HUES6 (cell line): ENCODE results near the gene C1GALT1.
"Not testable (repeated sequence)": the region's sequence is repeated elsewhere in the genome, so short reads cannot be mapped to it uniquely, and the experiment has no call there.

ENCODE experiments used
- H3K27ac ChIP-seq: 2 replicates; pipeline ENCODE4 v1.7.0; 2013; ENCODE audit warnings: low read depth, mild to moderate bottlenecking, low read length, inconsistent platforms
- H3K27me3 ChIP-seq: 2 replicates; pipeline ENCODE4 v1.6.1; 2013; ENCODE audit warnings: low read length; ENCODE audit not compliant: control insufficient read depth, insufficient read depth
- H3K36me3 ChIP-seq: 2 replicates; pipeline ENCODE4 v1.6.1; 2013; ENCODE audit warnings: low read length; ENCODE audit not compliant: control insufficient read depth, insufficient read depth
- H3K4me1 ChIP-seq: 2 replicates; pipeline ENCODE4 v1.6.1; 2013; ENCODE audit warnings: low read length; ENCODE audit not compliant: control insufficient read depth, insufficient read depth
- H3K4me3 ChIP-seq: 2 replicates; pipeline ENCODE4 v1.5.1; 2013; ENCODE audit warnings: low read depth, low read length
- H3K9ac ChIP-seq: one replicate; pipeline ENCODE4 v1.6.1; 2013; ENCODE audit warnings: mild to moderate bottlenecking, low read length
- H3K9me3 ChIP-seq: 2 replicates; pipeline ENCODE4 v1.6.1; 2013; ENCODE audit warnings: low read depth, low read length; ENCODE audit not compliant: control insufficient read depth, insufficient read depth

C1GALT1 gene

GRCh38 chr7:7182156-7183060 is at the start of gene C1GALT1:
C1GALT1 (plus strand) TSS chr7:7182544; CDS start chr7:7234320, 51,776 bp downstream.
- Histone ChIP-seq H3K36me3 (peaks cover 14% of the 10 kb centered on the region), H3K4me1 (peaks cover 38% of the 10 kb centered on the region), H3K9ac (peak within 1 kb of the TSS; percentile 92), H3K27ac (peak within 1 kb of the TSS; percentile 82), H3K27me3 (no peaks in the 10 kb centered on the region), H3K4me3 (peak within 1 kb of the TSS; percentile 81), H3K9me3 (no peaks in the 10 kb centered on the region)

- Histone ChIP-seq H3K27ac (no peak overlapping the region), H3K9ac (no peak overlapping the region), H3K4me1 (peaks cover 19% of the 10 kb centered on the region), H3K9me3 (peaks cover 5% of the 10 kb centered on the region; the same call in 1 of the 2 replicates), H3K36me3 (no peaks in the 10 kb centered on the region), H3K27me3 (no peaks in the 10 kb centered on the region), H3K4me3 (no peak overlapping the region)
Measured at GRCh38 chr7:7134046-7134445, 48.3 kb upstream of the C1GALT1 start.

- H3K27me3 ChIP-seq, result no peaks in the 10 kb centered on the region
- peaks cover 5% of the 10 kb centered on the region; the same call in 1 of the 2 replicates for H3K9me3 ChIP-seq
- H3K36me3 ChIP-seq, result no peaks in the 10 kb centered on the region
- H3K9ac ChIP-seq, result no peak overlapping the region
- no peak overlapping the region for H3K4me3 ChIP-seq
- H3K4me1 ChIP-seq, result peaks cover 19% of the 10 kb centered on the region
- H3K27ac ChIP-seq, result no peak overlapping the region
Measured at GRCh38 chr7:7135074-7135473, 47.3 kb upstream of the C1GALT1 start.

GRCh38 chr7:7135924-7136323 is 46.4 kb upstream of the C1GALT1 start:
- H3K27ac ChIP-seq, H3K27me3 ChIP-seq, H3K9me3 ChIP-seq, H3K4me3 ChIP-seq, H3K36me3 ChIP-seq, H3K9ac ChIP-seq: not testable (repeated sequence)
- peaks cover 19% of the 10 kb centered on the region for H3K4me1 ChIP-seq

- Histone ChIP-seq H3K27me3 (no peaks in the 10 kb centered on the region), H3K9me3 (peaks cover 5% of the 10 kb centered on the region; the same call in 1 of the 2 replicates), H3K36me3 (no peaks in the 10 kb centered on the region), H3K4me1 (peaks cover 13% of the 10 kb centered on the region; the same call in 1 of the 2 replicates), H3K4me3 (no peak overlapping the region), H3K27ac (no peak overlapping the region), H3K9ac (no peak overlapping the region)
Measured at GRCh38 chr7:7136466-7137381, 45.6 kb upstream of the C1GALT1 start.

GRCh38 chr7:7138897-7139296 is 43.4 kb upstream of the C1GALT1 start:
- Histone ChIP-seq H3K4me1 (peaks cover 13% of the 10 kb centered on the region; the same call in 1 of the 2 replicates), H3K9me3 (peaks cover 5% of the 10 kb centered on the region; the same call in 1 of the 2 replicates), H3K27me3 (no peaks in the 10 kb centered on the region), H3K4me3 (no peak overlapping the region), H3K9ac (no peak overlapping the region), H3K36me3 (no peaks in the 10 kb centered on the region), H3K27ac (no peak overlapping the region)

- H3K36me3 ChIP-seq, H3K4me1 ChIP-seq, H3K27ac ChIP-seq, H3K27me3 ChIP-seq, H3K4me3 ChIP-seq, H3K9ac ChIP-seq: not testable (repeated sequence)
- peaks cover 29% of the 10 kb centered on the region for H3K9me3 ChIP-seq
Measured at GRCh38 chr7:7143404-7143803, 38.9 kb upstream of the C1GALT1 start.

- H3K4me3 ChIP-seq, H3K27ac ChIP-seq, H3K4me1 ChIP-seq, H3K27me3 ChIP-seq, H3K9ac ChIP-seq, H3K36me3 ChIP-seq: not testable (repeated sequence)
- peaks cover 29% of the 10 kb centered on the region for H3K9me3 ChIP-seq
Measured at GRCh38 chr7:7145151-7145550, 37.2 kb upstream of the C1GALT1 start.

- Histone ChIP-seq H3K9me3 (peaks cover 29% of the 10 kb centered on the region), H3K4me3 (no peak overlapping the region), H3K36me3 (no peaks in the 10 kb centered on the region), H3K27me3 (no peaks in the 10 kb centered on the region), H3K4me1 (no peaks in the 10 kb centered on the region), H3K27ac (no peak overlapping the region), H3K9ac (no peak overlapping the region)
Measured at GRCh38 chr7:7146837-7147236, 35.5 kb upstream of the C1GALT1 start.

- Histone ChIP-seq H3K27ac (no peak overlapping the region), H3K4me1 (no peaks in the 10 kb centered on the region), H3K9ac (no peak overlapping the region), H3K27me3 (no peaks in the 10 kb centered on the region), H3K9me3 (peaks cover 37% of the 10 kb centered on the region), H3K36me3 (no peaks in the 10 kb centered on the region), H3K4me3 (no peak overlapping the region)
Measured at GRCh38 chr7:7148798-7149481, 33.4 kb upstream of the C1GALT1 start.
